ENCODE data around the gene TTC39B.

TTC39B gene

DNA sequence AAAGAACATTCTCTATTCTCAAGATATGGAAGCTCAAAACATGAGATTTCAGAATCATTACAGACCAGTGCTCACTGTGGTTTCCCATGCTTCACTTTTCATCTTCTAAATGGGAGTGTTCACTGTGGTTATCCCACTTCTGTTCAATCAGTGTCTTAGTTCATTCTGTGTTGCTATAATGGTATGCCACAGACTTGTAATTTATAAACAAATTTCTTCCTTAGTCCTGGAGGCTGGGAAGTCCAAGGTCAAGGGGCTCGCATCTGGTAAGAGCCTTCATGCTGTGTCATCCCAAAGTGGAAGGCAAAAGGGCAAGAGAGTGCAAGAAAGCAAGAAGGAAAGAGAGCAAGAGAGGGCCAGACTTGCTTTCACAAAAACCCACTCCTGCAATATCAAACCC, 146.3 kb downstream of the TTC39B start:
- no peak for DNase-seq

DNA sequence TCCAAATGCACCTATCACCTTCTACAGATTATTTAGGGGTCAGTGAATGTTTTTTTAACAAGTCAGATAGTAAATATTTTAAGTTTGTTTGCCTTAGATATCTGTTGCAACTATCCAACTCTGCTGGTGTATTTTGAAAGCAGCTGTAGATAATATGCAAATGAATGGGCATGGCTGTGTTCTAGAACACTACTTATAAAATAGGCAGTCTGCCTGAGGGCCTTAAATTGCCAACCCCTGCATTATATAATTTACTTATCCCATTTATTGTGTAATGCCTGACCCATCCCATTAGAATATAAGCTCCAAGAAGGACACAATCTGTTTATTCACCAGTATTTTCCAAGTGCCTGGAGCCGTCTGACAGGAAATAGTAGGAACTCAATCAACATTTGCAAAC, 149.0 kb downstream of the TTC39B start:
- DNase-seq = no peak

DNA sequence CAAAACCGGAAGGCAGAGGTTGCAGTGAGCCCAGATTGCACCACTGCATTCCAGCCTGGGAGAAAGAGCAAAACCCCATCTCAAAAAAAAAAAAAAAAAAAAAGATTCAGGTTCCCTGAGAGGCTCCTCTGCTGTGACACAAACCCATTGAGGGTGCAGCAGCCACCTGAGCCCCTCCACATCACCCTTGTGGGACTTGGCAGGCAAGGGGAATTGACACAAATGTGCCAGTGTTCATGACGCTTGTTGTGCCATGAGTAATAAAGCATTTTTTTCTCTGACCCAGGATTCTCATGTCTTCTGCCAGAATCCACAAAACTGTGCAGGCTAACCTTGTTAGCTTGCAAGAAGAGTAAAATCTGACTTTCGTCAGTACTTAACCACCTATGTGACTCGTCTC, 149.6 kb downstream of the TTC39B start:
- DNase-seq = no peak

DNA sequence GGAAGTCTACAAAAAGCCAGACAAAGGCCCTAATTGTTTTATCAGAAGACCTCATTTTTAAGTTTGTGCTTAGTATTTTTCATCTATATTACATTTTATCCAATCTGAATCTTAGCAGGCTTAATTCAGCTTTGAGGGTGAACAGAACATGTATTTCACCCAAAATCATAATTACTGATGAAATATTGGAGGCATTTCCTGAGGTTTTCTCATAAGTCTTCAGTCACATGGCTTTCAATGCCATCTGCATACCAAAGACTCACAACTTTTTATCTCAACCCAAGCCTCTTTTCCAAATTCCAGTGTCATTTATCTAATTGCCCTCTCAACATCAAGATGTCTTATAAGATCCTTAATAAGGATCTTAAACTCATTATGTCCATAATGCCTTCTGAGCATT, 150.8 kb downstream of the TTC39B start:
- no peak for DNase-seq

DNA sequence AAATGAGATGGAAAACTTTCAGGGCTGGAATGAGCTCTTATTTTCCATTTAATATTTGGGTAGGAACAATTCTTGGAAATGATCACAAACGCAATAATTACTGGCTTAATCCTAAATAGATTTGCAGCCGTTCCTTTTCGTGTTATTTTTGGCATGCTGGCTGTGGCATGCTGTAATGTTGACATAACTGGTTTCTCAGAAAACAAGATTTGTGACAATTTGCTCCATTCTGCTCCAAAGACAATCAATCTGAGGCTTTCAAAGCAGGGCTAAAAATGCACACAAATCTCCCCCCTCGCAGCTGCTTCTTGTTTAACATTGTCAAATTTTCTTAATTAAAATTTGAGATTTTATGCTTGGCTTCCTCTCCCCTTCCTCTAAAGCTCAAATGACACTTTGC, 151.2 kb downstream of the TTC39B start:
- no peak for DNase-seq

DNA sequence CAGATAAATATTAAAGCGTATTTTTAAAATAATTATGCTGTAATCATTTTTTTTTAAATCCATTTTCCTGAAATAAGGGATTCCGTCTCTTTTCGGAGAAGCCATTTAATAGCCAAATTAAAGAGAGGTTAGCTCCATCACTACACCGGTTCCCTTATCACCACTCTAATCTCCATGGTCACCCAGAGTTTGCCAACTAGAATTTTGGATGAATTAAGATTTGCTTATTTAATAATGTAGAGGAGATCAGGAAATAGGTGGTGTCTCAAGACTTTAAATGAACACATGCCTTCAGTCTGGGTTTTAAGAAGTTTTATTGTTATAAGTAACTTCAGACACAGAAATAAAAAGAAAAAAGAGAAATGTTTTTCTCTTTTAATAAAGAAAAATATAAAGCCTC, 151.7 kb downstream of the TTC39B start:
- DNase-seq = no peak

DNA sequence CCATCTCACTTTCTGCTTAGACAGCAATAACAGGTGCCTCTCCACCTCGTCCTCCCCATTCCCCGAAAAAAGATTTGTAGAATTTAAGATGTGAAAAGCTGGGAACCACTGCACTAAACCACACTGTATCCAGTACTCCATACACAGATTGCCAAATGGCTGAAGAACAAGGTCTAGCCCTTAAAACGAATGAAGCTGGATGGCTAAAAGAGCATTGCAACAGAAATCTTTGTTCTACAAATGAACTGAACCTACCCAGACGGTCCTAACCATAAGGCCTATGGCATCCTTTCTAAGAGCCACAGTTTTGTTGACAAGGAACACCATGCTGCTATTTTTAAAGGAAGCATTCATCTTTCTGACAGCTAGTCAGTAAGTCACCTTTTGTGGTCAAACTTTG, 152.3 kb downstream of the TTC39B start:
- no peak for DNase-seq

DNA sequence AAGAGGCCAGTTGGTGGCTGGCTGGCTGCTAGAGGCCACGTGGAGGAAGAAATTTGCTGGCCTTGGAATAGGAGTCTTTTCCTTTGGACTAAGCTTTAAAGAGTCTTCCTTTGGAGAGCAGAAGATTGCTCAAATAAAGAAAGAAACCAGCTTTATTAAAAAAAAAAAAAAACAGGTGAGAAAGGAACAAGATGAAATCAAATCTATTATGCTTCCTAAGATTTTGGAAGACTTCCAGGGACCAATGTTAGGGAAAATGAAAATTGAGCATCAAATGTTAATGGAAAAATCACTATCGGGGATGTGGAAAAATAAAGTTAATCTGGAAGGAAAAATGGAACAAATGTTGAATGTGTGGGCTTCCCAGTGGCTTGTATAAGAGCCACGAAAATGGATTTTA, 153.1 kb downstream of the TTC39B start:
- DNase-seq = no peak

DNA sequence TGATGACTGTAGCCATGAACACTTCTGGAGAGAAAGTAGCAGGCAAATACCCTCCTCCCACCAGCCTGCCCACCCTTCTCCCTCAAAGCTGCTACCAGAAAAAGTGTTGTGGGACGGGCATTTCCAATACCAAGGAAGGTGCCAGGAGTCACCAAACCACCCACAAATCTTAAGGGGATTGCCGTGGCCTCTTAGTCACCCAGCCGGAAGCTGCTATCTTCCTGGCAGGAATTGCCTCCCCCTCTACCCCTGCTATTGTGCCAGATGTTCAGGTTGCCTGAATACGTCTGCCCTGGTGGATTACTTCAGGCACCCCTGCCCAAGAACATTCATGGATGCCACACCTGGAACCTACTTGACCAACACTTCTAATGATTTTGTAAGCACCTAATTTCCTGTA, 156.1 kb downstream of the TTC39B start:
- no peak for DNase-seq

DNA sequence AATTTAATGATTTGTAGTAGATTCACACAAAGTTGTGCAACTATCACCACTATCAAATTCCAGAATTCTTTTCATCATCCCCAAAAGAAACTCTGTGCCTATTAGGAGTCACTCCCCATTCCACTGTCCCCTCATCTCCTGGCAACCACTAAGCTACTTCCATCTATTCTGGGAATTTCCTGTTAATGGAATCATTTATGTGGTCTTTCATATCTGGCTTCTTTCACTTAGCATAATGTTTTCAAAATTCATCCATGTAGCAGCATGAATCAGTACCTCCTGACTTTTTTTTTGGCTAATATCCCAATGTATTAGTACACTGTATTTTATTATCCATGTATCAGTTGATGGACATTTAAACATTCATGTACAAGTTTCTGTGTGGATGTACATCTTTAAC, 157.6 kb downstream of the TTC39B start:
- no peak for DNase-seq

DNA sequence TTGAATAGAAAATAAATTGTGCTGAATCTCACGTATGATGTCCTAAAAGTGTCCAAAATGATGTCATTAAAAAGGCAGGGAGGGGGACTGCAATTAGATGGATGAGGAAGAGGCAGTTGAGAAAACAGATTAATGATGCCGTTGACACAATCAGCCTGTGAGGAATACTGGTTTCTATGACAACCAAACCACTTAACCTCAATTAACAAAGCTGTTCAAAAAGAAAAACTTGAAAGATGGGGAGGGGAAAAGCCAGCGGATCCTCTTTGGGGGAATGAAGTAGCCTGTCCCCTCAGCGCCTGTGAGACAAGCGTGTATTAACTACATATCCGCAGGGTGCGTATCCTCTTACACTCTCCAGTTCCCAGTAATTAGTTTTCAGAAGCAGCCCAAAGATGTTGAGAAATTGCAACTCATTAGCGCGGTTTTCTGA, 160.7 kb downstream of the TTC39B start:
- DNase-seq = no peak

DNA sequence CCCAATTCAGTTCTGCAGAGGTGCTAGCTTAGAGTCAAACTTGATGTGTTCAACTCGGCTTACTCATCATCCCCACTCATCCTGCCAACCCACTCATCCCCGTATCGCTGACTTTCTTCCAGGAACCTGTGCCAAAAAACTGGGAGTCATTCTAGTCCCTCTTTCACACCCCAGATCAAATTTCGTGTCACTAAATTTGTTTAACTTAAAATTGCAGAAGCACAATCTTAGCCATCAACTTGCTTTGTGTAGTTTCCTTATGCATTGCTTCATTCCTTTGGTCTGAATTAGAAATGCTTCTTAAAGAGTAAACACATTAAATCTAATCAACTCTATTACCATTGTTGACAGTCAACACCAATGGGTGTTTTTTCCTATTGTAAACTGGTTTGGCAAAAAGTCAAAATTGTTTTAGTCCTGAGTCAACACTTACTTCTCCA, 162.4 kb downstream of the TTC39B start:
- DNase-seq = no peak

DNA sequence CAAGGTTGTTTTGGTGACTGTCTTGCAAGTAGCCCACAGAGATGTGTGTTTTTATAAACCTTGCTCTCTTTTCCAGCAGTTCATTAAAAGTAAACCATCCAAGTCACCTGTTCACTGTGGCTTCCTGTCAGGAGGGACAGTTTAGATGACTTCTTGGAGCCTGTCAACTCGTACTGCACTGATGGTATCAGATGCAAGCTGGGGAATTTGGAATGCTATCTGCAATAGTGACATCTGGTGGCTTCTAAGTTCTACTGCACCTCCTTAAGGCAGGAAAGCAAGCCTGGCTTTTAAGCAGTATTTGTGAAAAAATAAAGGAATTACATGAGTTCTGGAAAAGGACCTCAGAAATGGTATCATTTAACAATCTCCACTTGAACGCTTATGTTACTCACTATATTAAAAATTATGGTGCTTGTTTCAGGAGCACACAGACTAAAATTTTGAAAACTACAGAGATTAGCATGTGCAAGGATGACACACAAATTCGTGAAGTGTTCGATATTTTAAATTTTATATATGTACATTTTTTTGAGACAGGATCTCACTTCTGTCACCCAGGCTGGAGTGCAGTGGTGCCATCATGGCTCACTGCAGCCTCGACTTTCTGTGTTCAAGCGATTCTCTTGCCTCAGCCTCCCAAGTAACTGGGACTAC, 164.0 kb downstream of the TTC39B start:
- peak; percentile 38 for DNase-seq

DNA sequence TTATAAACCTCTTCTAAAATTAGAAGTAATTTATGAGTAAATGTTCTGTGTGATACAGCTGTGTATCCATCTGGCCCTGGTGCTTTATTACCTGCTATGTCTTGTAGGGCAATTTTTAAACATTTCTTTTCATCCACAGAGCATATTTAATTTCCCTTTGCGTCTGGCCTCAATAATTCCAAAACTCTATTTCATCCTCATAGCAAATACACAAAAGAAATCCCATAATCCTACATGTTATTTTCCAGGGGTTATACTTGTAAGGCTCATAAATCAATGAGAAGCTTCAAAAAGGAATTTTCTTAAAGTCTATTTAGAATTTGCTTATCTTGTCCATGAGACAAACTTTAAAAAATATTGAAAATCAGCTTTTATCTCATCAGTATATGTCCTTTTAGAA, 167.0 kb downstream of the TTC39B start:
- no peak for DNase-seq

DNA sequence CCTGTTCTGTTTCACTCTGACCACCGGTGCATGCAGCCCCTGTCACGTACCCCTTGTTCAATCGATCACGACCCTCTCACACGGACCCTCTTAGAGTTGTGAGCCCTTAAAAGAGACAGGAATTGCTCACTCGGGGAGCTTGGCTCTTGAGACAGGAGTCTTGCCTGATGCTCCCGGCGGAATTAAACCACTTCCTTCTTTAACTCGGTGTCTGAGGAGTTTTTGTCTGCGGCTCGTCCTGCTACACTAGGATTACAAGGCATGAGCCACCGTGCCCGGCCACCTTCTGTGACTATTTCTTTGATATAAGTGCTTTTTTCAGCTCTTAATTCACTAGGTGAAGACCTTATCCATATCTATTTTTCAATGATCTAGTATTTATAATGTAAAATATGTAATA, 167.5 kb downstream of the TTC39B start:
- DNase-seq = no peak

DNA sequence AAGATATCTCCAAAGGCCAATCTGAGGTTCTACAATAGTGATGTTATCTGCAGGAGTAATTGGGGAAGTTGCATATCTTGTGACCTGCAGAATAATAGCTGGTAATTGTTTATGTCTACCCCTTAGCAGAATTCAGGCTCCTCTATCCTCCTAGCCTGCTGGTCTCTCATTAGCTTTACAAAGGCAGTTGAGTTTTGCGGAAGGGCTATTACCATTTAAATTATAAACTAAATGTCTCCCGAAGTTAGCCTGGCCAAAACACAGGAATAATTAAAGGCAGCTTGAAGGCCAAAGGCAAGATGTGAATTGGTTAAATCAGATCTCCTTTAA, 168.7 kb downstream of the TTC39B start:
- DNase-seq = no peak

DNA sequence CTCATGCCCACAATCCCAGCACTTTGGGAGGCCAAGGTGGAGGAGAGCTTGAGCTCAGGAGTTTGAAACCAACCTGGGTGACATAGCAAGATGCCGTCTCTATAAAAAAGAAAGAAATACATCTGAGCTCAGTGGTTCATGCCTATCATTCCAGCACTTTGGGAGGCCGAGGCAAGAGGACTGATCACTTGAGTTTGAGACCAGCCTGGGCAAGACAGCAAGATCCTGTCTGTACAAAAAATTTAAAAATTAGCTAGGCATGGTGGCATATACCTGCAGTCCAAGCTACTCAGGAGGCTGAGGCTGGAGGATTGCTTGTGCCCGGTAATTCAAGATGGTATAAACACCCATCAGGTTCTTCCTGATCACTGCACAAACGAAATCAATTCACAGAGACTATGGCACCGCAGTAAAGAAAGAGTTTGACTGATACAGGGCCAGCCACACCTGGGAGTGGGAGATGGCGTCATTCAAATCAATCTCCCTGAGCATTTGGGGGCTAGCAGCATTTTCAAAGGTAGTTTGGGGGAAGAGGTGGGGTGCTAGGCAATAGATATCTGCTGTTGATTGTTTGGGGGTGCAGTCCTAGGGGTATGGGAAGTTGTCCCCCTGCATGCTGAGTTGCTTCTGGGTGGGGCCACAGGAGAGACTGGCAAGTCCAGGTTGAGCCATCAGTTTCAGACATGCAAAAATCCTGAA, 169.2 kb downstream of the TTC39B start:
- no peak for DNase-seq

DNA sequence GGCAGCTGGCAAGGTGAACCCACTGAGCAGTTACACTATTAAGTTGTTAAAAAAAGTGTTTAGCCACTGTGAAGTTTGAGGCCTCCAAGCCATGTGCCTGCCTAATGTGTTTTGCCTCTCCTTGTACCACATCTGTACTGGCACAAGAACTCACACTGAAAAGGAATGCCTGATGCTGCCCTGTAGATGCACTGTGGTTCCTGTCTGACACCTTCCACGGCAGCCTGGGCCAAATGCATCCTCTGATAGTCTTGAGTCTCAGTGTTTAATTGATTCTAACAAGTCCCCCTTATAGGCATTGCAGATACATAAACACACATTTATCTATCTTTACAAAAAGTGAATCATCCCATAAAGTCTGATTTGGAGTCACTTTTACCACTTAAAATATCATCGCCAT, 169.9 kb downstream of the TTC39B start:
- no peak for DNase-seq

DNA sequence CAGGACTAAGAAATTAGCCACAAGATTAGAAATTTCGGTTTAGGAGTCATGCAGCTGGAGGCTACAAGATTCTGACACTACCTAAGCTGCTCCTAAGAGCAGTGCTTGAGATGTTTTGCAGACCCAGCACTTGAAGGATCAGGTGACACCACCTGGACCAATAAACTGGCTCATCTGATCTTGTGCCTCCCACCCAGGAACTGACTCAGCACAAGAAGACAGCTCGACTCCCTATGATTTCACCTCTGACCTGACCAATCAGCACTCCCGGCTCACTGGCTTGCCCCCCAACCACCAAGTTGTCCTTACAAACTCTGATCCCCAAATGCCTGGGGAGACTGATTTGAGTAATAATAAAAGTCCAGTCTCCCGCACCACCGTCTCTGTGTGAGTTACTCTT, 170.4 kb downstream of the TTC39B start:
- no peak for DNase-seq

DNA sequence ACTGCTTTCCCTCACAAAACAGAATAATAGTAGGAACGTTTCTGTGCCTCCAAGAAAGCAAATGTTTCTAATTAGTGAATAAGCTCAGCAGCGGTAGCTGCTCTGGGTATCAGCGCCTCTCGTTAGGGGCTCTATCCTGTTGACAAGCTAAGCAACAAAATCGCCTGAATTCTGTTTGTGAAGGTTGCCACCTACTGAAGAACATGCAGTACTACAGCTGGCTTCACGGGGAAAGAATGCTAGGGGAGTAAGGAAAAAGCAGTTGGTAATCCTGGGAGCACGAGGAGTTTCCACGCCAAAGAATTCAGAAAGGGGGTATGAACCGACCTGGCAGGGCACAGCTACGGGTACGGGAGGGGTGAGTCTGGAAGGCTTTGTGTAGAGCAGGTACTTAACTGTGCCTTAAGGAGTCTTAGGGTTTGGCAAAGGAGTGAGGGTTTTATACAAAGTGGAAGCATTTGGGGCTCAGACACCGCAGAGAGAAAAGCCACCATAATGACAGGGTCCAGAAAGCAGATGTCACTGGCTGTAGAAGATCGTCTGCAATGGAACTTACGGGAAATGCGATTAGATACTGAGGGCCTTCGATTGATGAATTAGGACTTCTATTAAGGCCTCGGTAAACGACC, 171.7 kb downstream of the TTC39B start:
- peak; percentile 63 for DNase-seq

DNA sequence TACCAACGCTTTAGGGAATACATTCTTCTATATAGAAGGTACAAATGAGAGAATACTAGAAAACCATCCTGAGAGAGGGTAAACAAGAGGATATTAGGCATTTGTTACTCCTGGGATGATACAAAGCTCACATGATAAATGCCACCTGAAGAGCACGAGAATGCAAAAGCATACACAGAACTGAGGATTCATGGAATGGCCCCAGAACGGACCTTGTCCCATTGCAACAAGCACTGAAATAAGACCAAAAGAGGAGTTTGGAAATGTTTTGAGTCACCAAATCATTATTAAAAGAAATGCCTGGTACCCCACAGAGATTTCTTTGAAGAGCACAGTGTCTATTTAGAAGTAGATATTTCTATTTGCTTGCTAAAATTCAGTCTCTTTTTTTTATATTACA, 173.5 kb downstream of the TTC39B start:
- DNase-seq = no peak

DNA sequence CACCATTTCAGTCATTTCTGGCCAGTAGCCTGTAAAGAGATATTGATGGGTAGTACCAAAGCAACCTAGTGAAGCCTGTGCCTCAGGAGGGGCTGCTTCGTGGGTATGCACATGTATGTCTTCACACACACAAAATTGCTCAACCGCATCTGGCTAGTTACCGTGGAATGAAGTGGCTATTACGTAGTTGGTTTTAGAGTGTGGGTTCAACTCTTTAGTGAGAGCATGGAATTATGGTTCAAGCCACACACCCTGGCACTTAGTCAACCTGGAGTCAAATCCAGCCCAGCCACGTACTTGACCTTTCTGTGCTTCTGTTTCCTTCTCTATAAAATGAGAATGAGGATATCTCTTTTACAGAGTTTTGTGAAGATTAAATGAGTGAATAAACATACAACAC, 174.9 kb downstream of the TTC39B start:
- DNase-seq = no peak

DNA sequence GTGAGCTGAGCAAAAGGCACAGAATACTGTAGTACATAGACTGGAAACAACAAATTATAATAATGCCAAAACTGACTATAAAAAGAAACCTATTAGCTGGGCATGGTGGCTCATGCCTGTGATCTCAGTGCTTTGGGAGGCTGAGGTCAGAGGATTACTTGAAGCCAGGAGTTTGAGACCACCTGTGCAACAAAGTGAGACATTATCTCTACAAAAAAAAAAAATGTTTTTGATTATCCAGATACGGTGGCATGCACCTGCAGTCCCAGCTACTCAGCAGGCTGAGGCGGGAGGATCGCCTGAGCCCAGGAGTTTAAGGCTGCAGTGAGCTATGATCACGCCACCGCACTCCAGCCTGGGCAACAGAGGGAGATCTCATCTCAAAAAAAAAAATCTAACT, 175.9 kb downstream of the TTC39B start:
- no peak for DNase-seq

DNA sequence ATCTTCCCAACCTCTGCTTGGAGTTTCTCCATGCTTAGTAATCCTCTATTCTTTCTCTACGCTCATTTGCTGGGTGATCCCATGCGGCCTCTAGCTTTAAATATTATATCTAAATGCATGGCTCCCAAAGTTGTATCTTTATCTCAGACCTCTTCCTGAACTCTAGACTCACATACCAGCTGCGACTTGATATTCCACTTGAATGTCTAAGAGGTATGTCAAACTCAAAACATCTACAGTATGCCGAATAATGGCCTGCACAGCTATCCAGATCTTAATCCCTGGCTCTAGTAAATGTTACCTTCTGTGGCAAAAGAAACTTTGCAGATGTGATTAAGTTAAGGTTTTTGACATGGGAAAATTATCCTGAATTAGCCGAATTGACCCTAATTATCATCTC, 179.2 kb downstream of the TTC39B start:
- DNase-seq = no peak

DNA sequence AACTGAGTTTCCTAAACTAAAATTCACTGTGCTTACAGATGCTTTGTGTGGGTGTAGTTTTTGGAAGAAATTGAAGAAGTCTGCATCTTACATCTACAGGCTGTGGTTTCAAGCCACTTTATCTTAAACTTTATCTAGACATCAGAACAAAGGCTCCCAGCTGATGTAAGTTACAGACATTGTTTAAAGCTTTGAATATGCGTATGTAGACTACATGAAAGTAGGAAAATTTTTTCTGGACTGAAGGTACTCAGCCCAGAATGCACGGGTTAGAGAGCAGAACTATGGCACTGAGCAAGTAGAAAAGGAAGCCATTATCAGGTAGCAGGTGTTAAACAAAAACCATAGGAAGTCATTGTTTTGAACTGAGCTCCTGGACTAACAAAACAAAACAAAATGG, 185.4 kb downstream of the TTC39B start:
- DNase-seq = no peak
